Smooth muscle cell of the brain vasculature (primary cell): ENCODE measurements around the gene GATAD2B.

Experiments
- DNase-seq: peaks from one replicate; pipeline ENCODE4 v3.0.0-alpha.2; 2012; ENCODE audit warnings: low read depth, low spot score

The GATAD2B gene

DNA sequence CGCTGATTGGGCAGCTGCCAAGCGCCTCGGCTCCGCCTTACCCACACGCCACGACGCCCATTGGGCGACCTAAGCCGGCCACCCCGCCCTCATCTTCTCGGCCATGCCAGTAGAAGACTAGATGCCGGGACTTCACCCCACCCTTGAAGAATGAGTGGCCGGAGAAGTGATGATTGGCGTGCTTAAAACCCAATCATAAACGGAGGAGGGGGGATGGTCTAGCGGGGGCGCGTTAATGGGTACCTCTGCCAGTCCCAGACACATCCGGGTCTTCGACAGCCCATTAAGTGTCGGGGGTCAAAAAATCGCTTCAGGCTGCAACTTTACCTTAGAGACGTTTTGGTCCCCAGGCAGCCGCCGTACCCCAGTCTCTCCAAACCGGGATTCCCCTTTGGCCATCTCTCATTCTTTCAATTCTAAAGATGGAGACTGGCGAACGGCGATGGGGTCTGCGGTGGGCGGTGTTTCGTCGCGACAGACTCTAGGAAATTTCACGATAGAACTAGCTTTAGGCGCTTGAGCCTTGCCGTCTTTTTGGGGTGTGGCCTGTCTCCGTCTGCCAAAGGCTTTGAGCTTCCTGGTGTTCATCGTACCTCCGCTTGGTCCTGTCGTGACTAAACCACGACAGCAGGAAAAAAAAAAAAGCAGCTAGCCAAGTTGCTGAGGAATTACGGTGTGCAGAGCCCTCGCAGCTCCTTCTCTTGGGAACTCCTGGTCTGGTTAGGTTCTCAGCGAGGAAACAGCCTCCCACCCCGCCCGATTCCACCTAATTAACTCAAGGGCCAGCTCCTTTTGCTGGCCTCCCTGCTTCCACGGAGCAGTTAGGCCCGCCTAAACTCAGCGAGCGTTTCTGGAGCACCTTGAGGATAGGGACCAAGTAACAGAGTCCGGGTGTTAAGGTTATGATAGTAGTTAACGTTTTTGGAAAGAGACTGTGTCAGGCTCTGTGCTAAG lies at the start of gene GATAD2B:
GATAD2B (minus strand) TSS at position 1 of the 954 bp plus-strand sequence. CDS start 94,625 bp downstream, outside the sequence.
- peak; percentile 100 for DNase-seq

DNA sequence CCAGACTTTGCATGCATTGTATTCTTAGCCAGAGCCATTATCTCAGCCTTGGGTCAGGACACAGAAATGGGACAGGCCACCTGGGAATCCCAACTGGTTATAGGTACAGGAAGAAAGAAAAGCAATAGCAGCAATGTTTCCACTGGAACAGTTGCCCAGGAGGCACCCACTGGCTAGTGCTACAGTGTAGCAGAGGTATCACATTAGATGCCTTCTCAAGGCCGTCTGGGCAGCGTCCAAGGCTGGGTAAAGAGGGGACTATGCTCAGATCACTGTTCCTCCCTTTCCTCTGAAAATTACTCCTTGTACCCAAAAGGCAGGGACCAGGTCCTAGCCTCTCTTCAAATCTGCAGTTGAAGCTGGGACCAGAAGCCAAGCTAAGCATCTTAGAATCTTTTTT lies 47.6 kb upstream of the GATAD2B start:
- DNase-seq: no peak

DNA sequence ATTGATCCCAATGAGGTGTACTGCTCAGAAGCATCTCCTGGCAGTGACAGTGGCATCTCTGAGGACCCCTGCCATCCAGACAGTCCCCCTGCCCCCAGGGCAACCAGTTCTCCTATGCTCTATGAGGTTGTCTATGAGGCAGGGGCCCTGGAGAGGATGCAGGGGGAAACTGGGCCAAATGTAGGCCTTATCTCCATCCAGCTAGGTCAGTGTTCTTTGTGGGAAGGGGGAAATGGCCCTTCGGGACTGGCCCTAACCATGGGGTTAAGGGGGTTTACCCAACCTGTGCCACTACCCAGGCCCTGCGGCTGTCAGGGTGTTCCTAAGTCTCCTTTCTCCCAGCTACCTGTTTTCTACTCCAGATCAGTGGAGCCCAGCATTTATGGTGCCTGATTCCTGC lies 46.2 kb upstream of the GATAD2B start:
- no peak for DNase-seq

DNA sequence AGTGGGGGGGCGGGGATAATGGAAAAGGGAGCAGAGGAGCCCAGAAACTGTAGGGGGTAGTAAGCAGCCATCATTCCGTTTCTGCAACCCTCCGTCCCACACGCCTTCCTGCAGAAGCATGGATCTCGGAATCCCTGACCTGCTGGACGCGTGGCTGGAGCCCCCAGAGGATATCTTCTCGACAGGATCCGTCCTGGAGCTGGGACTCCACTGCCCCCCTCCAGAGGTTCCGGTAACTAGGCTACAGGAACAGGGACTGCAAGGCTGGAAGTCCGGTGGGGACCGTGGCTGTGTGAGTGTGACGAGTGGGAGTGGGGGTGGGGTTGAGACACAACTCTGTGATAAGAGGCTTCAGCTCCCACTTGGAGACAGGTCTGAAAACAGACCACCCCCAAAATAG lies 45.6 kb upstream of the GATAD2B start:
- no peak for DNase-seq

DNA sequence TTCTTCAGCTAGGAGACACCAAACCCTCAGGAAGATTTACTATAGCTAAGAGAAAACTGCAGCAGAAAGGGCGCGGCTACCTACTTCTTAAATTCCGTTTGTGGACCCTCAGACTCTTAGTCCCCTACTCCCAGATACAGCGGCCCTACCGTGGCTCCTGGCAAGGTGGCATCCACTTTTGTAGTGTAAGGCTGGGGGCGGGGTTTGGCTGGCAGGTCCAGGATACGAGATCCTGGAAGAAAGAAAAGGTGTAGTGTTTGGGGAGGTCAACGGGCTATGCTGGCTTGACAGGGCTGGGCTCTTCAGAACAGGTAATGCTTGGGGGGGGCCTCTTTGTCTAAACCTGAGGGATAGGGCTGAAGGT lies 45.2 kb upstream of the GATAD2B start:
- no peak for DNase-seq

DNA sequence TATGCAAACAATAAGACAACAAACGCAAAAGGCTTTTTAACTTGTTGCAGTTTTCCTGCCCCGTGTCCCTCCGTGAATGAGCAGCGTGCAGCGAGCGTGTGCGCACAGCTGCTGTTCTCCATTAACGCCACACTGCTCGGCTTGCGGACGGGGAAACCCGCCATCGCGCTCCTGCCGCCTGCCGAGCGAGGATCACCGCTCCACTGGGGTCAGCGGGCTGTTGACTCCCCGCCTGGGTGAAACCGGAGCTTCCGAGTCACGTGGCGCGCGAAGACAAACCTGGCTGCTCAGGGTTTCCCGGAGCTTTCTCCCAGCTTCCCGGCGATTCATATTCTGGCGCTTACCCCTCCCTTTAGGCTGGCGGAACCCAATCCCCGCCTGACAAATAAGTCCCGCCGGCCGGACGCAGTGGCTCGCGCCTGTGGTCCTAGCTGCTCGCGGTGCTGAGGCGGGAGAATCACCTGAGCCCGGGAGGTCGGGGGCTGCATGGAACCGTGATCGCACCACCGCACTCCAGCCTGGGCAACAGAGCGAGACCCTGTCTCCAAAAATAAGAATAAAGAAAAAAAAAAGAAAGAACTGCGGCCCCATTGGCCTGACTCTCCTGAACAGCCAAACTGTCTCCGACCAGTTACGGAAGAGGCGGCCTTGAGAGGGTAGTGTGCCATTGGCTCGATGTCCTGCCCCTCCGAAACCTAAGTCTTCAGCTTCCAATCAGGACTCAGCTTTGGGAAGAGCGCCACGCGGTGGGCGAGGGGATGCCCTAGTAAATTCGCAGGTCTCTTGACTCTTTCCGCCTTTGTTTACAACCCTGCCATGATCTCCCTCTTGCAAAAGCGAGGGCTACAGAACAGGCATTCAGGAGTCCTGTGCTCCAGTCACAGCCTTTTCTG lies 44.6 kb upstream of the GATAD2B start, which contains the start of gene CREB3L4:
CREB3L4 (plus strand) TSS at position 796 of the 893 bp plus-strand sequence. CDS start 624 bp downstream, outside the sequence.
- peak; percentile 95 for DNase-seq

DNA sequence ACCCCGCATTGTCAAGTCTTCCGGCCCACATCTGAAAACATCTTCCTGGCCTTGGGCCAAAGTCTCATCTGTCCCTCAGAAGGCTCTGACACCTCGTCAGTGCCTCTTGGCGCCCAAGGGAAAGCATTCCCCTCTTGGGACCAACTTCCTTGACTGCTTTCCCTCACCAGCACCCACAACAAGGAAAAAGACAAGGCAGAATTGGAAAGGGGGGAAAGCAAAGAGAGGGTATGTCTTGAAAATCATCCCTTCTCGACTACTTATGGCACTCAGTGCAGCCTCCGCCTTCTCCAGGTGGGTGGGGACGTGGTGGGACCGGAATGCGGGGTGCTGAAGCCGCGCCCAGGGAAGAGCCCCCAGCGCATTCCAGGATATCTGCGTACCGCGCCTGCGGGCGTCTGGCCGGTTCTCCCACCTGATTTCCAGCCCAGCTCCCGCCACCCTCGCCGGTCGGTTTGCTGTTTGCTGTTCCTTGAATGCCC lies 41.1 kb upstream of the GATAD2B start:
- DNase-seq: no peak

DNA sequence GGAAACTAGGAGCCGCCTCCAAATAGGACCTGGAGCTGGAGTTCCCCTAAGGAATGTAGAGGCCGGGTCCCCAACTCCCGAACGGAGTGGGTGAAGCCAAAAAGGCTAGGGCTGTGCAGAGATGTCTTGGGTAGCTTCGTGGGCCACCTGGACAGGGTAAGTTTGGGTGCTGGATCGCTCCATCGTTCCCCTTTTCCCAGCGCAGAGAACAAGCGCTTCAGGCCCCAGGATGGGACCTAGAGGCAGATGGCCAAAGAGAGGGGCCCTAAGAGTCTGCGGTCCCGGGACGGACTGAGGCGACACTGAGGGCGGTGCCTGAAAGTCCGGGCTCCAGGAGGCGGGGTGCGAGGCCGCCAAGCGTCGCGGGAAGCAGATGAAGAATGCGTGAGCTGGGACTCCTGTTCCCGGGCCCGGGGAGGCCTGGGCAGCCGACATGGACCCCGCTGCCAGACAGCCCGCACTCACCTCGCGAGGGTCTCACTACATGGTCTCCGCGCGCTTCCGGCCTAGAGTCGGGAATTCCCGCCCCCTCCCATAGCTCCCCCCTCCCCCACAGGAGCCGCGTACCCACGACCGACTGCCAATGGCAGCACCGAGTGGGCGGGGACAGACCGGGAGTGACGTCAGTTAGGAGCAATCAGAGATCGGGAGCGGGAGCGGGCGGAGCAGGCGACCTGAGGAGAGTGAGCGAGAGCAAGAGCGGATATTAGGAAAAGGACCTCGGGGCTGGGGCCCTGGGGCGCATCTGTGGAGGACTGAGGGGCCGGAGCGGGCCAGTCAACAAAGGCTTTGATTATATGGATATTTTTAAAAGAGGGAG lies 40.5 kb upstream of the GATAD2B start, which contains the start of gene SLC39A1:
SLC39A1 (minus strand) TSS at position 508 of the 820 bp plus-strand sequence. CDS start 822 bp downstream, outside the sequence.
- DNase-seq: no peak

DNA sequence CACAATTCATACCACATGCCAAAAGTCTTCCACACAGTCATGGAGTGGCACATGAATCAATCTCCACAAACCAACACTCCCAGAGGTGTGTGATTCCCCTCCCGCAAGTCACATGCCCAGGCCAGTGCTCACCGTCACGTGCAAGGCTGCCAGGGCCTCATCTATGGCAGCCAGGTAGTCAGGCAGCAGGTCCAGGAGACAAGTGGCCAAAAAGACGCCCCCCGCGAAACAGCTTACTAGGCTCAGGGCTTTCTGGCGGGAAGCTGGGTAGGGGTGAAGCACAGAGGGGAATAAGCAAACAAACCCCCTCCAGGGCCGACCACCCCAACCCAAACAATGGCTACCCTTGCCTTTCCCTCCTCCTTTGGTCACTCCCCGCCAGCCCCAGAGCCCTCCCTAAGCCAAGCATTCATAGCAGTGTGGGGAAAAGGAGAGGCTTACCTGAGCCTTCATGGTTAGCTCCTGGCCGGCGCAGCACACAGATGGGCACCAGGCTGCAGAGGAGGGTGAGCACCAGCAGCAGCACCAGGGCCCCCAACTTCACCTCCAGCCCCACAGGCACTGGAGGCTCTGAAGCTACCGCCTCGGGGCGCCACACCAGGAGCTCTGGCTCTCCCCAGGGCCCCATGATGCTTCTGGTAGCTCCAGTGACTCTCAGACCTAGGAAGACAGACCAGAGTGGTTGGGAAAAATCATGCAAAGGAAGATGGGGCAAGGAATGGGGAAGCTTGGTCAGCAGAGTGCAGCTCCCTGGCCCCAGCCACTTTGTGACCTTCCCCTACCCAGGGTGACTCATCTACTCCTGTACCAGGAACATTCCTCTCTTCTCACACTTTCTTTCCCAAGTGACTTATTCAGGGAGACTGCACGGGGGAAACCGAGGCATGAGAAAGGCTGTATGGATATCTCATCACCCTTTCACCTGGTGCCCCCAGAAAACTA lies 39.6 kb upstream of the GATAD2B start:
- DNase-seq: no peak

DNA sequence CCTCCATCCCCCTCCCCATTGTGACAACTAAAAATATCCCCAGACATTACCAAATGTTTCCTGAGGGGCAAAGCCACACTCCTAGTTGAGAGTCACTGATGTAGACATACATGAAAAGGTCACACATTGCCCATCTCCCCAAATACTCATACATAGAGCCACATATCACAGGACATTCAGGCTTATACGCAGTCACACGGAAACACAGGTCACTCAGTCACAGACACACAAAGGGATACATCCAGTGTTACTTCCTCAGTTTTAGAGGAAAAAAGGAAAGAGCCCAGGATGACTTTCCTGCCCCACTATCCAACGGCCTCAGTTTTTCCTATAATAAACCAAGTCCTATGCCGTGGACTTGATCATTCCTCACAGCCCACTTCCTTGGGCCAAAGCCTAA lies 38.6 kb upstream of the GATAD2B start:
- DNase-seq: no peak

DNA sequence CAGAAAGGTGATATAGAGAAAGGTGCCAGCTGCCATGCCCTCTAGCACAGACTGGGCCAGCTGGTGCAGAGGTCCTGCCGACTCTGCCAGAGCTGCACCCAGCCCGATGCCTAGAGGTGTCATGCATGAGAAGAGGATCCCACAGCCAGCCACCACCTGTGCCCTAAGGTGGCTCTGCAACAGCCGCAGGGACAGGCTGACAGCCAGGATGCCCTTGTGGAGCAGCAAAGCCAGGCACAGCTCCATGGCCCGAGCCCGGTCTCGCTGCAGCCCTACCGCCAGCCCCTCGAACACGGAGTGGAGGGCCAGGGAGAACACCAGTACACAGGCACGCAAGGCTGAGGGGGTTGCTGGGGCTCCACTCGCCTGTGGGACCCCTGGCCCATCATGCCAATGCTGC lies 37.4 kb upstream of the GATAD2B start:
- DNase-seq: no peak

DNA sequence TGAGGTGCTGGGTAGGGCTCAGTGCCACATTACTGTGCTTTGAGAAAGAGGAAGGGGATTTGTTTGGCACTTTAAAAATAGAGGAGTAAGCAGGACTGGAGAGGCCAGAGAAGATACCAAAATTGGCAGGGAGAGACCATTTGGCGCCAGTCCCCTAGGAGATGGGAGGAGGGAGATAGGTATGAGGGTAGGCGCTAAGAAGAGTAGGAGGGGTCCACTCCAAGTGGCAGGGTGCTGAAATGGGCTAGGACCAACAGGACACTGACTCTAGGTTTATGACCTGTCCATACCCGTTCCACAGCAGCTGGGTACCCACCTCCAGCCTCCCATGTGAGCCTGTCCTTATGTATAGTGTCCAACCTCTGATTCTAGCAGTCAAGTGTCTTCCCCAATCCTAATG lies 36.7 kb upstream of the GATAD2B start:
- no peak for DNase-seq

DNA sequence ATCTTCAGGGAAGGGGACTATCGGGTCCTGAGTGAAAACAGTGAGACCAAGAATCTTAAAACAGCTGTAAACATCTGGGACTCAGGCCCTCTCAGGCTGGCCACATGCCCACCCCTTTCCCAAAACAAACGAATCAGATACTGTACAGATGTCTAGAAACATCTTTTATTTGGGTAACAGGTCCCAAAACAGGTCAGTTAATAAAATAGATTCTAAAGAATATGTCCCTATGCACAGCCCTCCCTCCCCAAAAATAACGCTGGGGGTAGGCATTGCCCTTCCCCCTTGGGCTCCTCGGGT lies 36.1 kb upstream of the GATAD2B start:
- DNase-seq: no peak

DNA sequence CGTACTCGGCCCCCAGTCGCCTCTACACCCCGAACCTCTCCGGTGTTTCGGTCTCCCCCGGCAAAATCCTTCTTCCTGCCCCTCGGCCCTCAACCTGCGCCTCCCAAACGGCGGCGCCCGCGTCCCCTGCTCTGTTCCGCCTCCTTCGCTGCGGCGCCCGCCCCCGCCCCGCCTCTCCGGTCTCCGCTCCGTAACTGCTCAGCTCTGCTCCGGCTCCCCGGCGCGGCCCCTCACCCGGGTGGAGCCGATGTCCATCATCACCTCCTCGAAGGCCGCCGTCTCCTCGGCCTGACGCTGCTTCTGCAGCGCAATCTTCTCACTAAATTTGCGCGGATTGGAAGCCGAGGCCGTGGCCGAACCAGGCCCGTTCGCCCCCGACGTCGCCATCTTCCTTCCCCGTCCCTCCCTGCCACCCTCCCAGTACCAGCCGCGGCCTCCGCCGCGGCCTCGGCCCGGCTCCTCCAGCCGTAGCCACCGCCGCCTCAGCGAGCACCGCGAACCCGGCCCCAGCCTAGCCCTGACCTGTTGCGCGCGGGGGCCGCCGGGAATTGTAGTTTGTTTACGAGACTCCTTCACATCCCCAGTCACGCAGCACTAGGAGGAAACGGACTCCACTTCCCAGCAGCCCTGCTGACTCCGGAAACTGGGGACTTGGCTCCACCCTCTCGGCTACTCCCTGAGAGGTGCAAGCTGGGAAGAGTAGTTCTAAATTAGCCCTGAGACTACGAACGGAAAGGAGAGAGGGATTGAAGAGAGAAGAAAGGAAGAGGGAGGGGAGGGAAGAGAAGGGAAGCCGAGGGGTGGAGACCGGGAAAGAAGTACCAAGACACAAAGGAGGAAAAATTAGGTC lies 35.6 kb upstream of the GATAD2B start, which contains the start of gene CRTC2:
CRTC2 (minus strand) TSS at position 502 of the 850 bp plus-strand sequence; CDS start at position 387, 115 bp downstream.
- peak; percentile 95 for DNase-seq

DNA sequence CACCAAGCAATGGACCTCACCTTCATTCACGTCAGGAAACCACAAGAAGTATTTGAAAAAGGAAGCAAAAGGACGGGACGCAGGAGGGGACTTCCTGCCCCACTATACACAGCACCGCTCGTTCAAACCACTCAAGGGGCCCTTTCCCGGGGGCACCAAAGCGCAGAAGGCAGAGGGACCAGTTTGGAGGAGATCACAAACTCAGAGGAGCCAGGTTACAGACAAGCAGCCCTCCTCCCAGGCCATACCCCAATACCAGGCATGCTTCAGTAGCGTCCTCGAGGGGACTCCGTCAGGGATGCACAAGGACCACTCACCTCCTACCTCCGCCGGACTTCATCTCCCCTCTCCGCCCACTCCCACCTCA lies 35.0 kb upstream of the GATAD2B start:
- no peak for DNase-seq

DNA sequence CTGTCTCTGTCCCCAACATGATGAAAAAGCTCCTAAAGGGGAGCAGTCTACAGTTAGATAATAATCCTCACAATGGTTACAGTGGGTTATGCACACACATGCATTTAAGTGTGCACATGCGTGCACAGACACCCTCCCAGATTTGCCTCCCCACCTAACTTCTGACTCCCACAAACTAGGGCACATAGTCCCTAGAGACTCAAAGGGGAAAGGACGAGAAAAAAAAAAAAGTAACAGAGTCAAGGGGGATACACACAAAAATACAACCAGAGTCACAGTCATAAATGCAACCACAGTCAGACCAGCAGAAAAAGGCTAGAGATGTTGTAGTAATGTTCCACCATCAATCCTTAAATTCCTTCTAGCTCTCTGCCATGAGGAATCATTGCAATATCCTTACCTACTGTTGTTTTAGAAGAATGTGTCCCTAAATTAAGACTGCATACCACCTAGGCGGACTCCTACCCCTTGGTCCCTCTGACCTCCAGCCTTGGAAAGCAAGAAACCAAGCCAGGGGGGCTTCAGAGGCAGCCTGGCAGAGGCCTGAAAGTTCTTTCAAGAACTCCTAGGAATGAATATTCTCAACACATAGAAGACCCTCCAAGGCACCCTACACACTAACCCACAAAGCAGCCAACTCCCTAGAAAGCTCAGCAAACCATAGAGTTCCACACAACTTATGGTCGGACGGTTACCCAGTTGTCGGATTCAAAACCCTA lies 34.4 kb upstream of the GATAD2B start:
- DNase-seq: no peak

DNA sequence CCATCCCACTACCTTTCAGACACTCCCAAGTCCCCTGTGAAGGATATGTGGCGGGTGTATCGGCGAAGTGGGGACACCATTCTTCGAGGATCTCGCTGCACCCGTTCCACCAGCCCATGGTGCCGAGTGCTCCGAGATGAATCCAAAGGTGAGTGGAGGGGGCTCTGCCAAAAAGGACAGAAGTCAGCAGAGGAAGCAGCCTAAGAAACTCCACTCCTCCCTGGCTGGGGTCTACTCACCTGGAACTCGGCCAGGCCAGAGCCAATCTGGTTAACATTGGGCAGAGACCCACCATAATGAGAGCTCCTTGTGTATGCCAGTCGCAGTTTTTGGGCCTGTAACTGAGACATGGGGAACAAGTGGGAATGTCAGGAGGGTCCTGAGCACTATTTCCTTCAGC lies 32.1 kb upstream of the GATAD2B start:
- DNase-seq: no peak

DNA sequence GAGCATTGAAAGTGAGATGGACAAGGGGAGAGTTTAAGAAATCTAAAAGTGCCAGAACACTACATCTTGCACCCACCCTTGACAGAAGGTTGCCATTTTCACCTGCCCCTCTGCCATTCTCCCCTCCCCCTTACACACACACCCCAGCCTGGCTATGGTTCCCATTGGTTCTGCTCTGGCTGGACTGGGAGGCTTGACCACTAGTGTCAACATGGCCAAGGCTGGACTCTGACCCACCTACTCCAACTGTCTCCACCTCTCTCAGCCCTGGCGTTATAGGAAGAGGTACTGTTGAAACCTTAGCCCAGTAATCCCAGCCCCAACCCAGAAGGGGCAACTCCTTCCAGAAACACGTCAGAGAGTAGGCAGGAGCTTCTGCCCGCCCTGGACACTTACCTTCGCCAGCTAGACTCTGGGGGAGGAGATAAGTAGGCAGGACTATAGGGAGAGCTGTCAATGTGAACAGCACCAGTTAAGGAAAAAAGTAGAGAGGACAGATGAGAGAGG lies 31.1 kb upstream of the GATAD2B start:
- DNase-seq: no peak
